Stimulated activated CD4-positive, alpha-beta T cell treated with anti-CD3 and anti-CD28 coated beads, Interleukin-1b, Interleukin-23, amount 100 ng/mL, for 24 hours (primary cell): ENCODE measurements around the gene RIMBP2.

ENCODE experiments used
- DNase-seq, 4 experiments: peaks; one replicate each; pipeline ENCODE4 v3.0.0-alpha.2; 2020; ENCODE audit warnings: low read depth in 4 of 4, low spot score in 1 of 4

RIMBP2 gene

GRCh38 chr12:130685250-130685787 lies 30.8 kb downstream of the RIMBP2 start:
- DNase-seq, result no peak

DNA sequence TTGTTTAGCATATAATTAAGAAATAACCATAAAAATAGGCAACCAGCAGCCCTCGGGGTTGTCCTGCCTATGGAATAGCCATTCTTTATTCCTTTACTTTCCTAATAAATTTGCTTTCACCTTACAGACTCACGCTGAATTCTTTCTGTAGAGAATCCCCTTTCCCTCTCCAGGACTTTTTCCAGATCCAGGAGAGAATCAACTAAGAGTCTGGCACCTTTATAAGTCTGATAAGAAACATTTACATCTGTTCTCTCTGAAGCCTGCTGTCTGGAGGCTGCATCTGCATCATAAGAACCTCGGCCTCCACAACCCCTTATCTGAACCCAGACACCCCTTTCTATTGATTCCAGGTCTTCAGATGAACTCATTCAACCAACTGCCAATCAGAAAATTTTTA lies 32.3 kb downstream of the RIMBP2 start:
- DNase-seq, result no peak

- DNase-seq, result no peak
These were observed 33.0 kb downstream of the RIMBP2 start for GRCh38 chr12:130683080-130683479.

DNA sequence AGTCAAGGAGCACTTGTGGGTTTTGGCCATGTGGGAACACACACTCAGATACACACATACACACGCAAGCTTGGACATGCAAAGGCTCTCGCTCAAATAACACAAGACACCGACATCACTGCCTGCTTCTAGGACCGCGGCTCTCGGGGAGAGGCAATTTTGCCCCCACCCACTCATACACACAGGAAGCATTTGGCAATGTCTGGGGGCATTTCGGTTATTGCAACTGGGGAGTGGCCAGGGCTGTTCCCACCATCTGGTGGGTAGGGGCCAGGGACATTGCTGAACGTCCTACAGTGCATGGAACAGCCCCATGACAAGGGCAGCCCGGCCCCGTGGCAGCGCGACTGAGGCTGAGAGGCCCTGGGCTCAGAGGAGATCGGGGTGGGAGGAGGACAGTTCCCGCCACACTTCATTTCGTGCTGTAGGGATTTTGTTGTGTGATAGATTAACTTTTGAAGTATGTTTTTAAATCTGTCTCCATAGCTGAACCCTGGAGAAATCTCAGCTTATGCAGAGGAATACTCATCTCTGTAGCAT lies 35.6 kb downstream of the RIMBP2 start:
- DNase-seq, result no peak

GRCh38 chr12:130677957-130678558 lies 38.0 kb downstream of the RIMBP2 start:
- DNase-seq, result no peak

- no peak for DNase-seq
These were observed 40.3 kb downstream of the RIMBP2 start for GRCh38 chr12:130675791-130676190.

GRCh38 chr12:130675121-130675520 lies 41.0 kb downstream of the RIMBP2 start:
- DNase-seq, result no peak

- DNase-seq, result no peak
These were observed 41.4 kb downstream of the RIMBP2 start for GRCh38 chr12:130674676-130675075.

- DNase-seq, result no peak
These were observed 42.9 kb downstream of the RIMBP2 start for GRCh38 chr12:130673036-130673705.

GRCh38 chr12:130672089-130672820 lies 43.8 kb downstream of the RIMBP2 start:
- DNase-seq, result no peak

DNA sequence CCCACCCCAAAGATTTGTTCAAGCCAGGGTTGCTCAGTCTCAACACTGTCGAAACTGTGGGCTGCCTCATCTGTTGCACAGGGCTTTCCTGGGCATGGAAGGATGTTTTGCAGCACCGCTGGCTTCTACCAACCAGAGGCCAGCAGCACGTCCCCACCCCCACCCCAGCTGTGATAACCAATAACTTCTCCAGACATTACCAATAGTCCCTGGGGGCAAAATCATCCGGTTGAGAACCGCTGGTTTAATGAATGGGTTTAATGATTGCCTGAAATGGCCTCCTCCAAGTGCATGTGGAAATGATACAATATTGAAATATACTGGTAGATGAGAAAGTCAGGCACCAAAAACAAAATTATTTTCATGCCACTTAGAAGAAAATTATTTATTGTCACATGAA lies 44.5 kb downstream of the RIMBP2 start:
- DNase-seq, result no peak

- DNase-seq, result no peak
These were observed 46.3 kb downstream of the RIMBP2 start for GRCh38 chr12:130669797-130670196.

DNA sequence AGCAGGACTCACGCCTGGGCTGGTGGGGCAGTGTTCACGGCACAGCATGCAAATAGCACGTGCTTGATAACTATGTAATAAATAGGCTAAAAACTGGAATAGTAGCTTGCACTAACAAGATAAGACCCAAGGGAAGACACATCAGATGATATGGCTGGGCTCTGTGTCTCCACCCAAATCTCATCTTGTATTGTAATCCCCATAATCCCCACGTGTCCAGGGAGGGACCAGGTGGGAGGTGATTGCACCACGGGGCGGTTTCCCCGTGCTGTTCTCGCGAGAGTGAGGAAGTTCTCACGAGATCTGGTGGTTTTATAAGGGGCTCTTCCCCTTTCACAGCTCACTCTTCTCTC lies 46.9 kb downstream of the RIMBP2 start:
- DNase-seq, result no peak

DNA sequence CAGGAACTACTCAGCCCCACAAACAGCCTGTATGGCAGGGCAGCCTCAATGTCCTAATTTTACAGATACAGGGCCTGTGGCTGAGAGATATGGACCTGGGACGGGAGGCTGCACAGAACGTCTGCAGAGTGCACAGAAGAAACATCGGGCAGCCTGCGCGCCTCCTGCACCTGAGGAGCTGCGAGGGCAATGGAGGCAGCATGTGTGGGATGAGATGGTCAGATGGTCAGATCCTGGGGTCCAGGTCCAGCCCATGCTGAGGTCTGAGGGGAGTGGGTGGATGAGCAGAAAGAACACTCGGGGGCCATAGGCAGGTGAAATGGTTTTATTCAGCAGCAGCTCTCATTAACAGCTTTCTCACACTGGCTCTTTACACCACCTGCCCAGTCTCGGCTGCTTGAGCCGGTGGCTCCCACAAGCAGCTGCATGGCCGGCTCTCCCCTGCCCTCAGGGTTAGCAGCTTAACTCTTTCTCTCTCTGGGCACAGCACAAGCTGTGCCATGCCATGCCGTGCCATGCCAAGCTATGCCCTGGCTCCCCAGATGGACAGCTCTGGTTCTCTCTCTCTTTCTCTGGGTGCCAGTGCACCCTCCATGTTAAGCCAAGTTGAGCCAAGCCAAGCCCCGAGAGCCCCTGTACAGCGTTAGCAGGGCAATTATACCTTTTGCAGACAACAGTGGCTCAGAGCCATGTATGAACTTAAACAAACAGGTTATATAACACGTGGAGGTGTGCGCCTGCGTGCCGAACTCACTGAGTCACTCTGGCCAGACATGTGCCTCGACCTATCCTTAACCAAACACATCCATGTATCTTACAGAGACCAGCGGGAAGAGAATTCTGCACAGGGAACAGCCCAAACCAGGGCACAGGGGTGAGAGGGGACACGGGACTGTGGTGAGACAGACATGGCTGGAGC lies 47.6 kb downstream of the RIMBP2 start:
- DNase-seq, result no peak

GRCh38 chr12:130667421-130667960 lies 48.6 kb downstream of the RIMBP2 start:
- no peak for DNase-seq

GRCh38 chr12:130666645-130667044 lies 49.5 kb downstream of the RIMBP2 start:
- no peak for DNase-seq

GRCh38 chr12:130665753-130666152 lies 50.3 kb downstream of the RIMBP2 start:
- DNase-seq, result no peak

DNA sequence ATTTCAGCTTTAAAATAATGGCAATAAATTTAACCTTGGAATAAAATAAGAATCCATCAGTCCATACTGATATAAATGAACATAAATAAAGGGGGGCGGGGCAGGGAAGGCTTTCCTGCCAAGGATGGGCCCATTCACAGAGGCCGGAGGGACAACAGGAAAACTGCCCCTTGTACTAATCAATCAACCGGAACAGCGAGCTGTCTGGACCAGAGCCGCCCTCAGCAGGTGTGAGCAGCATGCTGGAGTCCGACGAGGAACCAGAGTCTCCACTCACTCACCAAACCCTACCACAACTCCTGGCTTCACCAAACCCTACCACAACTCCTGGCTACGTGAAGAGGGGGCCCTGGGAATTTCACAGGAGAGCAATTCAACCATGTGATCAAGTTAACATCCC lies 51.3 kb downstream of the RIMBP2 start:
- no peak for DNase-seq

- no peak for DNase-seq
These were observed 51.8 kb downstream of the RIMBP2 start for GRCh38 chr12:130664252-130664651.

GRCh38 chr12:130663514-130663913 lies 52.6 kb downstream of the RIMBP2 start:
- DNase-seq, result no peak
